ENCODE results near the gene LBX2. TPM values are rescaled to one million over a fixed set of nuclear protein-coding genes. Genes with fewer than 3 reads are reported as not detected.

Gene LBX2
- total and polyA plus RNA-seq, 9 of the 15 experiments (the other 6 are each of a cell fraction or from before 2014, with no cell fraction given), result 0.39 to 6.2 (median 1.8) TPM; not detected in 1

DNA sequence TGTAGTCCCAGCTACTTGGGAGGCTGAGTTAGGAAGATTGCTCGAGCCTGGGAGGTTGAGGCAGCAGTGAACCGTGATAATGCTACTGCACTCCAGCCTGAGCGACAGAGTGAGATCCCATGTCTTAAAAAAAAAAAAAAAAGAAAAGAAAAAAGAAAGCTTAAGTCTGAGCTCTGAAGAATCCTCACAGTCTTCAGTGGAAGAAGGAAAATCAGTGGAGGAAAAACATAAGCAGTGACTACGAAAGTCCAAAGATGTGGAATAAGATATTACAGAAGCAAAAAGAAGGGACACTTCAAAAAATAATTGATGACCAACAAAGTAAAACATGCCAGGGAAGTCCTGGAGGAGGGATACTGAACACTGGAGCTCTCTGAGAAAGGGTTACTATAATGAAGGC lies 10.9 kb upstream of the LBX2 start:
- H3K79me2 ChIP-seq (ENCODE audit: control insufficient read depth, insufficient read depth, low read length), result peaks cover 18% of the 10 kb centered on the region
- H4K20me1 ChIP-seq (replicated peaks; ENCODE audit: control insufficient read depth, insufficient read depth, low read length), result no peaks in the 10 kb centered on the region
- ATAC-seq (no peak), DNase-seq (ENCODE audit: extremely low read depth in 1 of 4, low spot score in 3 of 4) (no peak), FAIRE-seq (no peak)
- 71% methylated on average over 4 of the region's 4 CpGs for WGBS (ENCODE audit: insufficient coverage, low coverage, missing lambda C conversion rate)
- CTCF ChIA-PET (ENCODE audit: low intra/inter-chr PET ratio), result no interaction called here
- peaks cover 9% of the 10 kb centered on the region; the same call in 2 of the 3 replicates for H3K36me3 ChIP-seq (ENCODE audit: control insufficient read depth, insufficient read depth, low read length)
- H3K9me3 ChIP-seq (replicated peaks; ENCODE audit: control insufficient read depth, insufficient read depth, low read depth, low read length), result no peaks in the 10 kb centered on the region
- TF ChIP-seq, protein P1, sequence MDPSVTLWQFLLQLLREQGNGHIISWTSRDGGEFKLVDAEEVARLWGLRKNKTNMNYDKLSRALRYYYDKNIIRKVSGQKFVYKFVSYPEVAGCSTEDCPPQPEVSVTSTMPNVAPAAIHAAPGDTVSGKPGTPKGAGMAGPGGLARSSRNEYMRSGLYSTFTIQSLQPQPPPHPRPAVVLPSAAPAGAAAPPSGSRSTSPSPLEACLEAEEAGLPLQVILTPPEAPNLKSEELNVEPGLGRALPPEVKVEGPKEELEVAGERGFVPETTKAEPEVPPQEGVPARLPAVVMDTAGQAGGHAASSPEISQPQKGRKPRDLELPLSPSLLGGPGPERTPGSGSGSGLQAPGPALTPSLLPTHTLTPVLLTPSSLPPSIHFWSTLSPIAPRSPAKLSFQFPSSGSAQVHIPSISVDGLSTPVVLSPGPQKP (CRISPR knock-in tag; IDR thresholded peaks at IDR 0.05), result no peak
- TF ChIP-seq MEIS2 (IDR thresholded peaks at IDR 0.05; ENCODE audit: partially characterized antibody) (peak; percentile 22), IFI16 (CRISPR knock-in tag; IDR thresholded peaks at IDR 0.05) (no peak)
- TF ChIP-seq, protein P2, sequence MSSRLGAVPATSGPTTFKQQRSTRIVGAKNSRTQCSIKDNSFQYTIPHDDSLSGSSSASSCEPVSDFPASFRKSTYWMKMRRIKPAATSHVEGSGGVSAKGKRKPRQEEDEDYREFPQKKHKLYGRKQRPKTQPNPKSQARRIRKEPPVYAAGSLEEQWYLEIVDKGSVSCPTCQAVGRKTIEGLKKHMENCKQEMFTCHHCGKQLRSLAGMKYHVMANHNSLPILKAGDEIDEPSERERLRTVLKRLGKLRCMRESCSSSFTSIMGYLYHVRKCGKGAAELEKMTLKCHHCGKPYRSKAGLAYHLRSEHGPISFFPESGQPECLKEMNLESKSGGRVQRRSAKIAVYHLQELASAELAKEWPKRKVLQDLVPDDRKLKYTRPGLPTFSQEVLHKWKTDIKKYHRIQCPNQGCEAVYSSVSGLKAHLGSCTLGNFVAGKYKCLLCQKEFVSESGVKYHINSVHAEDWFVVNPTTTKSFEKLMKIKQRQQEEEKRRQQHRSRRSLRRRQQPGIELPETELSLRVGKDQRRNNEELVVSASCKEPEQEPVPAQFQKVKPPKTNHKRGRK (tag; IDR thresholded peaks at IDR 0.05), result peak; percentile 82
- TF ChIP-seq, protein P3, sequence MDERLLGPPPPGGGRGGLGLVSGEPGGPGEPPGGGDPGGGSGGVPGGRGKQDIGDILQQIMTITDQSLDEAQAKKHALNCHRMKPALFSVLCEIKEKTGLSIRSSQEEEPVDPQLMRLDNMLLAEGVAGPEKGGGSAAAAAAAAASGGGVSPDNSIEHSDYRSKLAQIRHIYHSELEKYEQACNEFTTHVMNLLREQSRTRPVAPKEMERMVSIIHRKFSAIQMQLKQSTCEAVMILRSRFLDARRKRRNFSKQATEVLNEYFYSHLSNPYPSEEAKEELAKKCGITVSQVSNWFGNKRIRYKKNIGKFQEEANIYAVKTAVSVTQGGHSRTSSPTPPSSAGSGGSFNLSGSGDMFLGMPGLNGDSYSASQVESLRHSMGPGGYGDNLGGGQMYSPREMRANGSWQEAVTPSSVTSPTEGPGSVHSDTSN (CRISPR knock-in tag; IDR thresholded peaks at IDR 0.05; ENCODE audit: low read depth), result no peak
- TF ChIP-seq, protein P3 (tag; conservative IDR thresholded peaks at IDR 0.05; ENCODE audit: low read depth), result peak; percentile 38; the same call in 1 of the 2 replicates
- in situ Hi-C loops (cut with MboI), result no loop called here
- peak overlapping the region; percentile 88 for H2AFZ ChIP-seq (ENCODE audit: low read depth, low read length)
- no peak overlapping the region for H3K27ac ChIP-seq (ENCODE audit: extremely low read depth, low read depth, low read length)
- no peak overlapping the region for H3K4me3 ChIP-seq
- H3K9ac ChIP-seq (ENCODE audit: insufficient read depth in 1 of 2, low read depth in 2 of 2, low read length in 2 of 2), result peak overlapping the region in 1 of 2 experiments; percentile 1; a peak in 1 of 4 replicates
- peaks cover 26 to 47% of the 10 kb centered on the region in 2 experiments; a peak in 4 of 5 replicates for H3K4me1 ChIP-seq (replicated peaks in 1 of 2; ENCODE audit: control insufficient read depth in 2 of 2, insufficient read depth in 2 of 2, low read length in 2 of 2)
- H3K27me3 ChIP-seq (ENCODE audit: control insufficient read depth in 2 of 2, insufficient read depth in 2 of 2, low read length in 2 of 2), result no peaks in the 10 kb centered on the region
- intact Hi-C loops (cut with micrococcal nuclease), result no loop called here
- BruUV-seq (replicated peaks), result no TSS peak
- no peaks in the 10 kb centered on the region for H3K9me1 ChIP-seq (ENCODE audit: control insufficient read depth, insufficient read depth, low read length)
- H3K4me2 ChIP-seq (ENCODE audit: insufficient read depth, low read length), result no peak overlapping the region; the same call in 1 of the 2 replicates
- POLR2A ChIA-PET, result interaction anchor here (0.6 to 3.3 kb wide), 7 partner anchors 9 to 92 kb away, joined by 3 to 17 read pairs (median 5); partner anchors contain the start of genes AUP1 and HTRA2

Data from K562 (cell line).